Activated T-cell treated with anti-CD3 and anti-CD28 coated beads, Interleukin-2, amount 50 U/mL, for 1 hour (primary cell): ENCODE data around the gene SLC7A8.
A peak's percentile ranks its signal among the peaks of the same experiment; 100 is the strongest.

Source experiments
- DNase-seq: peaks from one replicate; pipeline ENCODE4 v3.0.0-alpha.2; 2020

The SLC7A8 gene

GRCh38 chr14:23129759-23130316 is 53.6 kb downstream of the SLC7A8 start:
- DNase-seq: no peak

- no peak for DNase-seq
Measured at GRCh38 chr14:23128969-23129758, 54.3 kb downstream of the SLC7A8 start.

GRCh38 chr14:23127861-23128260 is 55.6 kb downstream of the SLC7A8 start:
- DNase-seq: no peak

- no peak for DNase-seq
Measured at GRCh38 chr14:23126548-23127278, 56.7 kb downstream of the SLC7A8 start.

GRCh38 chr14:23125933-23126524 is 57.4 kb downstream of the SLC7A8 start:
- no peak for DNase-seq

GRCh38 chr14:23125011-23125410 is 58.4 kb downstream of the SLC7A8 start:
- no peak for DNase-seq

GRCh38 chr14:23124337-23124954 is 59.0 kb downstream of the SLC7A8 start:
- no peak for DNase-seq

GRCh38 chr14:23123419-23123818 is 60.0 kb downstream of the SLC7A8 start:
- DNase-seq: no peak

GRCh38 chr14:23122086-23122485 is 61.4 kb downstream of the SLC7A8 start:
- no peak for DNase-seq

GRCh38 chr14:23121361-23121771 is 62.1 kb downstream of the SLC7A8 start:
- peak; percentile 23 for DNase-seq

GRCh38 chr14:23120541-23121251 is 62.8 kb downstream of the SLC7A8 start:
- peak; percentile 80 for DNase-seq

GRCh38 chr14:23119363-23120327 is 63.8 kb downstream of the SLC7A8 start:
- DNase-seq: peak; percentile 57

- no peak for DNase-seq
Measured at GRCh38 chr14:23118506-23119362, 64.7 kb downstream of the SLC7A8 start, which contains the start of gene CEBPE. CEBPE (minus strand) TSS chr14:23119255; CDS start chr14:23119091, 164 bp downstream.

GRCh38 chr14:23117371-23118020 is 66.0 kb downstream of the SLC7A8 start:
- DNase-seq: no peak

GRCh38 chr14:23115918-23116317 is 67.5 kb downstream of the SLC7A8 start:
- DNase-seq: no peak

GRCh38 chr14:23115039-23115731 is 68.3 kb downstream of the SLC7A8 start:
- no peak for DNase-seq

GRCh38 chr14:23114669-23115038 is 68.8 kb downstream of the SLC7A8 start:
- no peak for DNase-seq

- DNase-seq: no peak
Measured at GRCh38 chr14:23114120-23114458, 69.4 kb downstream of the SLC7A8 start.
